ENCODE results near the gene MEGF6. TPM values are rescaled to one million over a fixed set of nuclear protein-coding genes. Genes with fewer than 3 reads are reported as not detected.

The MEGF6 gene
- total and polyA plus RNA-seq, 2 donors (not counting 1 experiment from before 2014, with no cell fraction given): 43.2 to 77.3 TPM

GRCh38 chr1:3545363-3546047 lies 65.8 kb downstream of the MEGF6 start:
- ChIA-PET POLR2A (no interaction called here), CTCF (no interaction called here)
- Histone ChIP-seq H3K4me2 (replicated peaks; ENCODE audit: low read depth, low read length, poor library complexity, severe bottlenecking) (no peak overlapping the region), H3K9ac (ENCODE audit: low read length) (no peak overlapping the region), H3K79me2 (ENCODE audit: control insufficient read depth, insufficient read depth, low read length) (no peaks in the 10 kb centered on the region), H2AFZ (ENCODE audit: insufficient read depth, low read depth, low read length, poor library complexity, severe bottlenecking) (no peak overlapping the region), H3K27ac (ENCODE audit: low read length in 2 of 2) (no peak overlapping the region), H3K36me3 (replicated peaks in 1 of 2; ENCODE audit: control extremely low read depth in 1 of 2, control insufficient read depth in 1 of 2, extremely low read depth in 1 of 2, insufficient read depth in 2 of 2, low read length in 1 of 2) (no peaks in the 10 kb centered on the region), H3K4me3 (ENCODE audit: control extremely low read depth in 1 of 5, extremely low read depth in 1 of 5, insufficient read depth in 1 of 5, low read depth in 2 of 5, low read length in 4 of 5) (no peak overlapping the region), H3K27me3 (replicated peaks in 1 of 4; ENCODE audit: control extremely low read depth in 1 of 4, control insufficient read depth in 3 of 4, insufficient read depth in 4 of 4, low read length in 3 of 4) (no peaks in the 10 kb centered on the region), H4K20me1 (ENCODE audit: control insufficient read depth, insufficient read depth, low read length, poor library complexity, severe bottlenecking) (no peaks in the 10 kb centered on the region), H3K4me1 (ENCODE audit: control insufficient read depth in 2 of 2, insufficient read depth in 2 of 2, low read length in 2 of 2) (no peaks in the 10 kb centered on the region), H3K9me3 (ENCODE audit: control extremely low read depth in 1 of 3, control insufficient read depth in 2 of 3, insufficient read depth in 1 of 3, low read length in 2 of 3) (no peaks in the 10 kb centered on the region)
- TF ChIP-seq, protein P1, sequence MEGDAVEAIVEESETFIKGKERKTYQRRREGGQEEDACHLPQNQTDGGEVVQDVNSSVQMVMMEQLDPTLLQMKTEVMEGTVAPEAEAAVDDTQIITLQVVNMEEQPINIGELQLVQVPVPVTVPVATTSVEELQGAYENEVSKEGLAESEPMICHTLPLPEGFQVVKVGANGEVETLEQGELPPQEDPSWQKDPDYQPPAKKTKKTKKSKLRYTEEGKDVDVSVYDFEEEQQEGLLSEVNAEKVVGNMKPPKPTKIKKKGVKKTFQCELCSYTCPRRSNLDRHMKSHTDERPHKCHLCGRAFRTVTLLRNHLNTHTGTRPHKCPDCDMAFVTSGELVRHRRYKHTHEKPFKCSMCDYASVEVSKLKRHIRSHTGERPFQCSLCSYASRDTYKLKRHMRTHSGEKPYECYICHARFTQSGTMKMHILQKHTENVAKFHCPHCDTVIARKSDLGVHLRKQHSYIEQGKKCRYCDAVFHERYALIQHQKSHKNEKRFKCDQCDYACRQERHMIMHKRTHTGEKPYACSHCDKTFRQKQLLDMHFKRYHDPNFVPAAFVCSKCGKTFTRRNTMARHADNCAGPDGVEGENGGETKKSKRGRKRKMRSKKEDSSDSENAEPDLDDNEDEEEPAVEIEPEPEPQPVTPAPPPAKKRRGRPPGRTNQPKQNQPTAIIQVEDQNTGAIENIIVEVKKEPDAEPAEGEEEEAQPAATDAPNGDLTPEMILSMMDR (IDR thresholded peaks at IDR 0.05): no peak
- no peak for TF ChIP-seq EZH2 (IDR thresholded peaks at IDR 0.05; ENCODE audit: borderline replicate concordance, insufficient read depth, low read depth, low read length, poor library complexity, severe bottlenecking)
- H3K27ac Mint-ChIP-seq: no peak overlapping the region
- ATAC-seq (ENCODE audit: low read depth) (no peak), DNase-seq (no peak)
- no peaks in the 10 kb centered on the region for H3K27me3 Mint-ChIP-seq
- H3K4me1 Mint-ChIP-seq: no peaks in the 10 kb centered on the region
- H3K9me3 Mint-ChIP-seq (ENCODE audit: insufficient read depth): no peaks in the 10 kb centered on the region
- intact Hi-C loops (cut with micrococcal nuclease): no loop called here
- WGBS (ENCODE audit: insufficient coverage): 97% methylated on average over 19 of the region's 21 CpGs
- no peak overlapping the region for H3K4me3 Mint-ChIP-seq

DNA sequence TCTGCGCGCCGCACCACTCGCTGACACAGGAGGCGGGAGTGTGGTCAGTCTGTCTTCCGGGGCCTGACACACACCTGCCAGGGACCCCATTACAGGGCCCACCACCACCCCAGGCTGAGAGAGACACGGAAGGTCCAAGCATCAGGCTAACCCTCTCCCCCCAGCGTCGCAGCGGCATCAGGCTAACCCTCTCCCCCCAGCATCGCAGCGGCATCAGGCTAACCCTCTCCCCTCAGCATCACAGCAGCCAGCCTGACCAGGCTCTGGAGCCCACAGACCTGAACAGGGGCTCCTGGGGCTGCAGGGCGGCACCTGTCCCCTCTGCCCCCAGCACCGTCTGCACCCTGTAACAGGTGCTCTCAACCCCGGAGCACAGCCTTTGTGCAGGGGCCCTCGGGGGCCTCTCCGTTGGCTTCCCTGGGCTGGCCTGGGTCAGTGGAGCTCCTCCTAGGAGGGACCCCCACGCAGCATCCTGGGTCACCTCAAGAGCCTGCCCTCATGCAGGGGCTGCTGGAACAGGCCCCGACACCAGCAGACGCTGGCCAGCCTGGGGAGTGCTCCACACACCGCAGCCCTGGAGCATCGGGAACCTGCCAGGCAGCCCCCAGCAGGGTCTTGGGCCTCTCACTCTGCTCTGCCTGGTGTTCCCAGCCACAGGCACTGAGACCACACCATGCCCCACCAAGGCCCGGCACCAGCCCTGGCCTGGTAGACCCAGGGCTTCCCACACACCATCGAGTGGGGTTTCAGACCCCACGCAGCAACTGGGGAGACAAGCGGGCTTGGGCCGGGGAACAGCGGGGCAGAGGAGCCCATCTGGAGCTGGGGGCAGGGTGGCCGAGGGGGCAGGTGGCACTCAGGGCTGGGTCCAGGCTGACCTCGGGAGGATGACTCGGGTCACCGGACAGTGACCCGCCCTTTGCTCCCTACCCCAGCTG lies 67.0 kb downstream of the MEGF6 start:
- intact Hi-C loops (cut with micrococcal nuclease): no loop called here
- H3K4me2 ChIP-seq (replicated peaks; ENCODE audit: low read depth, low read length, poor library complexity, severe bottlenecking): no peak overlapping the region
- 92% methylated on average over 31 of the region's 33 CpGs for WGBS (ENCODE audit: insufficient coverage)
- H3K27ac ChIP-seq (ENCODE audit: low read length in 2 of 2): no peak overlapping the region
- TF ChIP-seq EZH2 (IDR thresholded peaks at IDR 0.05; ENCODE audit: borderline replicate concordance, insufficient read depth, low read depth, low read length, poor library complexity, severe bottlenecking): no peak
- TF ChIP-seq, protein P1 (IDR thresholded peaks at IDR 0.05): no peak
- no peak overlapping the region for H3K4me3 ChIP-seq (ENCODE audit: control extremely low read depth in 1 of 5, extremely low read depth in 1 of 5, insufficient read depth in 1 of 5, low read depth in 2 of 5, low read length in 4 of 5)
- CTCF ChIA-PET: no interaction called here
- no peaks in the 10 kb centered on the region for H4K20me1 ChIP-seq (ENCODE audit: control insufficient read depth, insufficient read depth, low read length, poor library complexity, severe bottlenecking)
- no peak overlapping the region for H3K9ac ChIP-seq (ENCODE audit: low read length)
- Mint-ChIP-seq H3K4me1 (no peaks in the 10 kb centered on the region), H3K27ac (no peak overlapping the region), H3K9me3 (ENCODE audit: insufficient read depth) (no peaks in the 10 kb centered on the region), H3K27me3 (no peaks in the 10 kb centered on the region), H3K4me3 (no peak overlapping the region)
- no peaks in the 10 kb centered on the region for H3K9me3 ChIP-seq (ENCODE audit: control extremely low read depth in 1 of 3, control insufficient read depth in 2 of 3, insufficient read depth in 1 of 3, low read length in 2 of 3)
- POLR2A ChIA-PET: no interaction called here
- H2AFZ ChIP-seq (ENCODE audit: insufficient read depth, low read depth, low read length, poor library complexity, severe bottlenecking): no peak overlapping the region
- no peaks in the 10 kb centered on the region for H3K79me2 ChIP-seq (ENCODE audit: control insufficient read depth, insufficient read depth, low read length)
- no peaks in the 10 kb centered on the region for H3K36me3 ChIP-seq (replicated peaks in 1 of 2; ENCODE audit: control extremely low read depth in 1 of 2, control insufficient read depth in 1 of 2, extremely low read depth in 1 of 2, insufficient read depth in 2 of 2, low read length in 1 of 2)
- ATAC-seq (ENCODE audit: low read depth): no peak
- DNase-seq: no peak
- no peaks in the 10 kb centered on the region for H3K27me3 ChIP-seq (replicated peaks in 1 of 4; ENCODE audit: control extremely low read depth in 1 of 4, control insufficient read depth in 3 of 4, insufficient read depth in 4 of 4, low read length in 3 of 4)
- no peaks in the 10 kb centered on the region for H3K4me1 ChIP-seq (ENCODE audit: control insufficient read depth in 2 of 2, insufficient read depth in 2 of 2, low read length in 2 of 2)
